ENCODE results near the gene OR10A4.
"Not testable (repeated sequence)": the region's sequence is repeated elsewhere in the genome, so short reads cannot be mapped to it uniquely, and the experiment has no call there.

The OR10A4 gene

DNA sequence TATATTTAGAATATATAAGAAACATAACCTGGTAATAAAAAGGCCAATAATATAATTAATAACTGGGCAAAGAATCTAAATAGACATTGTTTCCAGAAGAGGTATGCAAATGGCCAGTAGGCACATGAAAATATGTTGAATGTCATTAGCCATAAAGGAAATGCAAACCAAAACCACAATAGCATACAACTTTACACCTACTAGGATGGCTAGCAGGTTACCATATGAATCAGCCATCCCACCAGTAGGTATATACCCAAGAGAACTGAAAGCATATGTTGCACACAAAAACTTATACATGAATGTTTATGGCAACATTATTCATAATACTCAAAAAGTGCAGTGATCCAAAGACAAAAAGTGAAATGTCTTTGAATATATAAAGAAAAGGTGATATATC lies 18.6 kb downstream of the OR10A4 start:
- H3K79me2 ChIP-seq (ENCODE audit: insufficient read depth, low read length), result no peaks in the 10 kb centered on the region
- H3K4me1 ChIP-seq (ENCODE audit: insufficient read depth, low read length), result no peaks in the 10 kb centered on the region
- H3K36me3 ChIP-seq (ENCODE audit: insufficient read depth, low read length), result no peaks in the 10 kb centered on the region
- no peak overlapping the region for H3K9ac ChIP-seq (ENCODE audit: low read depth, low read length)
- H4K20me1 ChIP-seq (ENCODE audit: insufficient read depth, low read length), result no peaks in the 10 kb centered on the region
- no peak overlapping the region for H3K4me3 ChIP-seq (ENCODE audit: low read depth in 1 of 2, low read length in 2 of 2)
- ATAC-seq (ENCODE audit: insufficient read depth, low read depth) (no peak), DNase-seq (no peak)
- no peaks in the 10 kb centered on the region for H3K9me3 ChIP-seq (ENCODE audit: insufficient read depth, low read length, severe bottlenecking)
- H3K27ac ChIP-seq (ENCODE audit: low read length), result no peak overlapping the region
- no peaks in the 10 kb centered on the region for H3K27me3 ChIP-seq (ENCODE audit: insufficient read depth, low read length, poor library complexity)
- no peak overlapping the region for H3K4me2 ChIP-seq (ENCODE audit: insufficient read depth, low read length)
- TF ChIP-seq CTCF (IDR thresholded peaks at IDR 0.05; ENCODE audit: borderline replicate concordance, extremely low read depth, low read length, poor library complexity, severe bottlenecking), result no peak
- TF ChIP-seq EZH2 (IDR thresholded peaks at IDR 0.05; ENCODE audit: borderline replicate concordance, low read depth, low read length, severe bottlenecking), result no peak
- H2AFZ ChIP-seq (ENCODE audit: low read depth, low read length), result no peak overlapping the region

GRCh38 chr11:6898911-6899310 lies 22.5 kb downstream of the OR10A4 start:
- no peak for DNase-seq

DNA sequence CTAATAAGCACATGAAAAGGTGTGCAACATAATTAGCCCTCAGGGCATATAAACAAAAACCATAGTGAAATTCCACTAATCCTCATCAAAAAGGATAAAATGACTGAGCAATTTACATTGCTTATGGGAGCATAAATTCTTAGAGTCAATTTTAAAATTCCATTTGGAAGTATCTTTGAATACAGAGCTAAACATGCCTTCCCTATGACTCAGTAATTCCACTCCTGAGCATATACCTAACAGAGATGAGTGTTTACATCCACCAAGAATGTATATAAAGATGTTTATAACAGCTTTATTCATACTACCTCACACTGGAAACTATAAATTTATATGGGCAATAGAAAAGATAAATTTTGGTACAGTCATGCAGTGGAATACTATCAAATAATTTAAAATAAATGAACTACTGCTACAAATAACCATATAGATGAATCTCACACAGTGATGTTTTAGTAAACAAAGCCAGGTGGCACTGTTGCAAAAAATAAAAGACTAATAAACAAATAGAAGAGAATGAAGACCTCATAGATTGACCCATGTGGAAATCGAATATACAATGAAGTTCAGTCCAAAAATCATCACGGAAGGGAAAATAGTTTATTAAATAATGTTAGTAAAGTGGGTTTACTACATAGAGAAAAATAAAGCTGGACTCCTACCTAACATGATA lies 24.0 kb downstream of the OR10A4 start:
- H3K4me3 ChIP-seq (ENCODE audit: low read depth in 1 of 2, low read length in 2 of 2), result no peak overlapping the region
- H3K4me1 ChIP-seq (ENCODE audit: insufficient read depth, low read length), result no peaks in the 10 kb centered on the region
- TF ChIP-seq CTCF (IDR thresholded peaks at IDR 0.05; ENCODE audit: borderline replicate concordance, extremely low read depth, low read length, poor library complexity, severe bottlenecking) (peak; percentile 17), EZH2 (IDR thresholded peaks at IDR 0.05; ENCODE audit: borderline replicate concordance, low read depth, low read length, severe bottlenecking) (no peak)
- no peaks in the 10 kb centered on the region for H3K9me3 ChIP-seq (ENCODE audit: insufficient read depth, low read length, severe bottlenecking)
- H3K9ac ChIP-seq (ENCODE audit: low read depth, low read length), result no peak overlapping the region
- no peaks in the 10 kb centered on the region for H4K20me1 ChIP-seq (ENCODE audit: insufficient read depth, low read length)
- H3K36me3 ChIP-seq (ENCODE audit: insufficient read depth, low read length), result no peaks in the 10 kb centered on the region
- no peak overlapping the region for H3K27ac ChIP-seq (ENCODE audit: low read length)
- H3K4me2 ChIP-seq (ENCODE audit: insufficient read depth, low read length), result no peak overlapping the region
- ATAC-seq (ENCODE audit: insufficient read depth, low read depth) (no peak), DNase-seq (no peak)
- H3K27me3 ChIP-seq (ENCODE audit: insufficient read depth, low read length, poor library complexity), result no peaks in the 10 kb centered on the region
- no peak overlapping the region for H2AFZ ChIP-seq (ENCODE audit: low read depth, low read length)
- H3K79me2 ChIP-seq (ENCODE audit: insufficient read depth, low read length), result no peaks in the 10 kb centered on the region

More at GRCh38 chr11:6898911-6899310, 22.5 kb downstream of the OR10A4 start:
- ATAC-seq (ENCODE audit: insufficient read depth, low read depth), result no peak
- H3K79me2 ChIP-seq (ENCODE audit: insufficient read depth, low read length), result no peaks in the 10 kb centered on the region
- H3K9me3 ChIP-seq (ENCODE audit: insufficient read depth, low read length, severe bottlenecking), result no peaks in the 10 kb centered on the region
- no peak overlapping the region for H3K4me3 ChIP-seq (ENCODE audit: low read depth in 1 of 2, low read length in 2 of 2)
- no peaks in the 10 kb centered on the region for H4K20me1 ChIP-seq (ENCODE audit: insufficient read depth, low read length)
- no peaks in the 10 kb centered on the region for H3K36me3 ChIP-seq (ENCODE audit: insufficient read depth, low read length)
- H3K9ac ChIP-seq (ENCODE audit: low read depth, low read length), result no peak overlapping the region
- no peaks in the 10 kb centered on the region for H3K27me3 ChIP-seq (ENCODE audit: insufficient read depth, low read length, poor library complexity)
- H2AFZ ChIP-seq (ENCODE audit: low read depth, low read length), result no peak overlapping the region
- H3K4me1 ChIP-seq (ENCODE audit: insufficient read depth, low read length), result no peaks in the 10 kb centered on the region
- TF ChIP-seq EZH2 (IDR thresholded peaks at IDR 0.05; ENCODE audit: borderline replicate concordance, low read depth, low read length, severe bottlenecking) (no peak), CTCF (IDR thresholded peaks at IDR 0.05; ENCODE audit: borderline replicate concordance, extremely low read depth, low read length, poor library complexity, severe bottlenecking) (no peak)
- H3K4me2 ChIP-seq (ENCODE audit: insufficient read depth, low read length), result no peak overlapping the region
- H3K27ac ChIP-seq (ENCODE audit: low read length), result no peak overlapping the region

- H2AFZ ChIP-seq (ENCODE audit: low read depth, low read length); H3K4me1 ChIP-seq (ENCODE audit: insufficient read depth, low read length); DNase-seq; H3K79me2 ChIP-seq (ENCODE audit: insufficient read depth, low read length); H4K20me1 ChIP-seq (ENCODE audit: insufficient read depth, low read length); ATAC-seq (ENCODE audit: insufficient read depth, low read depth); H3K27me3 ChIP-seq (ENCODE audit: insufficient read depth, low read length, poor library complexity); H3K4me2 ChIP-seq (ENCODE audit: insufficient read depth, low read length); H3K9me3 ChIP-seq (ENCODE audit: insufficient read depth, low read length, severe bottlenecking); H3K9ac ChIP-seq (ENCODE audit: low read depth, low read length); H3K27ac ChIP-seq (ENCODE audit: low read length); H3K36me3 ChIP-seq (ENCODE audit: insufficient read depth, low read length); H3K4me3 ChIP-seq (ENCODE audit: low read depth in 1 of 2, low read length in 2 of 2): not testable (repeated sequence)
These were observed 28.4 kb downstream of the OR10A4 start for GRCh38 chr11:6904804-6905203.
